Activated T-helper 1 cell treated with Interleukin-2 at 50 U/mL for 16 hours (primary cell): ENCODE results near the gene HLA-DOA.

ENCODE experiments used
- DNase-seq: peaks from one replicate; pipeline ENCODE4 v3.0.0-alpha.2; 2020; ENCODE audit warnings: low read depth

The HLA-DOA gene

DNA sequence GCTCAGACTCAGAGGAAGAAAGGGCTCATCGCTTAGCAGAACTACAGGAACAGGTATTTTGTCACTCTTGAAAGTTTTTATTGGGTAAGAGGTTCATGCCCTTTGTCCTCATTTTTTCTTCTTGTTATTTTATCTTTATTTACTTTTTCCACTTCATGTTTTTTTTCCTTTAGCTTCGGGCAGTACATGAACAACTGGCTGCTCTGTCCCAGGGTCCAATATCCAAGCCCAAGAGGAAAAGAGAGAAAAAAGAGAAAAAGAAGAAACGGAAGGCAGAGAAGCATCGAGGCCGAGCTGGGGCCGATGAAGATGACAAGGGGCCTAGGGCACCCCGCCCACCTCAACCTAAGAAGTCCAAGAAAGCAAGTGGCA, 31.5 kb downstream of the HLA-DOA start:
- DNase-seq: no peak

DNA sequence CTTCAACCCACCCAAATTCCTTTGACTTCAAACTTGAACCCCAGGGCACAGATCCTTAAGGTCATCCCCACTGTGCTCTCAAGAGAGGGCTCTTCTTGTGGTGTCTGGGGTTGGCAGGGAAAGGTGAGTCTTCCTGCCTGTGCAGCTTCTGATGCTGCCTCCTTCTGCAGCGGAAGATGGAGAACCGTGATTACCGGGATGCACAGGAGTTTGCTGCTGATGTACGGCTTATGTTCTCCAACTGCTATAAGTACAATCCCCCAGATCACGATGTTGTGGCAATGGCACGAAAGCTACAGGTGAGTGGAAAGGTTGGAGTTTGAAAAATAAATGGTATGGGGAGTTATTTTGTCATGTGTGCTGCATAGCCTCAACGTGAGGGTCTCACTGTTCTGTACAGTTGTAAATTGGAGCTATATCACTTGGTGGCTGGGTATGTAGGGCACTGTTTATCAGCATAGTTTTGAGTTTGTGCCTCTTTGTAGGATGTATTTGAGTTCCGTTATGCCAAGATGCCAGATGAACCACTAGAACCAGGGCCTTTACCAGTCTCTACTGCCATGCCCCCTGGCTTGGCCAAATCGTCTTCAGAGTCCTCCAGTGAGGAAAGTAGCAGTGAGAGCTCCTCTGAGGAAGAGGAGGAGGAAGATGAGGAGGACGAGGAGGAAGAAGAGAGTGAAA, 32.0 kb downstream of the HLA-DOA start:
- DNase-seq: no peak

DNA sequence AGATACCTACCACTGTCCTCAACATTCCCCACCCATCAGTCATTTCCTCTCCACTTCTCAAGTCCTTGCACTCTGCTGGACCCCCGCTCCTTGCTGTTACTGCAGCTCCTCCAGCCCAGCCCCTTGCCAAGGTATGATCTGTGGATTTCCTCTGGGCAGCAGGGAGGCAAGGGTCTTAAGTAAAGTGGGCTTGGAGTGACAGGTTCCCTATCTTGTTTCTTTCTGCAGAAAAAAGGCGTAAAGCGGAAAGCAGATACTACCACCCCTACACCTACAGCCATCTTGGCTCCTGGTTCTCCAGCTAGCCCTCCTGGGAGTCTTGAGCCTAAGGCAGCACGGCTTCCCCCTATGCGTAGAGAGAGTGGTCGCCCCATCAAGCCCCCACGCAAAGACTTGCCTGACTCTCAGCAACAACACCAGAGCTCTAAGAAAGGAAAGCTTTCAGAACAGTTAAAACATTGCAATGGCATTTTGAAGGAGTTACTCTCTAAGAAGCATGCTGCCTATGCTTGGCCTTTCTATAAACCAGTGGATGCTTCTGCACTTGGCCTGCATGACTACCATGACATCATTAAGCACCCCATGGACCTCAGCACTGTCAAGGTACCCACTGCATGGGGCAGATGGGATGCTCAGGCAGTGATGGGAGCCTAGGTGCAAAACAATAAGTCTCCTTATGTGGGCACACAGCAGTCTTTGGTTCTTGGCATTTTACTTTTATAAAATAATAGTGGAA, 32.9 kb downstream of the HLA-DOA start:
- no peak for DNase-seq

DNA sequence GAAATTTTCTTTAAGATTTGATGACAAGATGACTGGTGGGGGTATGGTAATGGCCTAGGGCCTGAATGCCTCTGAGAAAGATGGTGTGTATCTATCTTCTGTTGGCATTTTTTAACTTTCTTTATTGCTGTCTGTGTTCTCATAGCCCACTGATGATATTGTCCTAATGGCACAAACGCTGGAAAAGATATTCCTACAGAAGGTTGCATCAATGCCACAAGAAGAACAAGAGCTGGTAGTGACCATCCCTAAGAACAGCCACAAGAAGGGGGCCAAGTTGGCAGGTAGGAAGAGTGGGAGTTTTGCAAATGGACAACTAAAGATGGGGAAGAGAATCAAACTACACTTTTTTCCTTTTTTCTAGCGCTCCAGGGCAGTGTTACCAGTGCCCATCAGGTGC, 33.5 kb downstream of the HLA-DOA start:
- DNase-seq: no peak

DNA sequence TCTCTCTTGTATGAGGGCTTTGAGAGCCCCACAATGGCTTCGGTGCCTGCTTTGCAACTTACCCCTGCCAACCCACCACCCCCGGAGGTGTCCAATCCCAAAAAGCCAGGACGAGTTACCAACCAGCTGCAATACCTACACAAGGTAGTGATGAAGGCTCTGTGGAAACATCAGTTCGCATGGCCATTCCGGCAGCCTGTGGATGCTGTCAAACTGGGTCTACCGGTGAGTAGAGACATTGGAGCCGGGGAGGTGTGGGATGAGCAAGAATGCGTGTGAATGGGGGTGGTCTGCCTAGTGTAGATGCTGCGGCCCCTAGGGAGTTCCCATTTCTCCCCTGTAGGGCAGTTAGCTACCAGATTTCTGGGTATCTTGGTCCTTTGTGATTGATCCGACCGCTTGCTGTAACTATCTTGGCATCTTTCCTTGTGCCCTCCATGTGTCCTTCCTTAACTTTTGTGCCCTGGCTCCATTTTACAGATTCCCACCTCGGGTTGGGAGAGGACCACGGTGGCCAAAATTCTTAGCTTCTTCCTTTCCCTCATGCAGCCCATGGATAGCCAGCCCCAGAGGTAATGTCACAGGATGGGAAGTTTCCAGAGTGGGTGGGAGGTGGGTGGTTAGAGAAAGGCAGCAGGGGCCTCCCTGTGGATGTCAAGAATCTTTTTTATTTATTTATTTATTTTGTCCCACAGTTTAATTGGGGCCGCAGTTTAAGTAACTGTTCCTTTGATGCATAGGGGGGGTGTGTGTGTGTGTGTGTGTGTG, 34.7 kb downstream of the HLA-DOA start:
- no peak for DNase-seq

DNA sequence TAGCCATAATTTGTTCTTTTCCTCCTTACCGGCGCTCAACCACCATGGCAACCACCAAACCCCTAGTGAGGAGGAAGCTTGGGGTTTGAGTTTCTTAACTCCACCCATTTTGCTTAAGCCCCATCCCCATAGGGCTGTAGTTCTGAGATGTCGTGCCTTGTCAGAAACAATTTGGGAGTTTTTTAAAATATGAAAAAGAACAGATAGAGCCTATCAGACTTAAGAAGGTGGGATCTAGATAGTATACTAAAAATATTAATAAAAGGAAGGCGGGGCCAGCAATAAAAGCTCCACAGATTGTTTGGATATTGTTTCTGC, 35.4 kb downstream of the HLA-DOA start:
- no peak for DNase-seq

DNA sequence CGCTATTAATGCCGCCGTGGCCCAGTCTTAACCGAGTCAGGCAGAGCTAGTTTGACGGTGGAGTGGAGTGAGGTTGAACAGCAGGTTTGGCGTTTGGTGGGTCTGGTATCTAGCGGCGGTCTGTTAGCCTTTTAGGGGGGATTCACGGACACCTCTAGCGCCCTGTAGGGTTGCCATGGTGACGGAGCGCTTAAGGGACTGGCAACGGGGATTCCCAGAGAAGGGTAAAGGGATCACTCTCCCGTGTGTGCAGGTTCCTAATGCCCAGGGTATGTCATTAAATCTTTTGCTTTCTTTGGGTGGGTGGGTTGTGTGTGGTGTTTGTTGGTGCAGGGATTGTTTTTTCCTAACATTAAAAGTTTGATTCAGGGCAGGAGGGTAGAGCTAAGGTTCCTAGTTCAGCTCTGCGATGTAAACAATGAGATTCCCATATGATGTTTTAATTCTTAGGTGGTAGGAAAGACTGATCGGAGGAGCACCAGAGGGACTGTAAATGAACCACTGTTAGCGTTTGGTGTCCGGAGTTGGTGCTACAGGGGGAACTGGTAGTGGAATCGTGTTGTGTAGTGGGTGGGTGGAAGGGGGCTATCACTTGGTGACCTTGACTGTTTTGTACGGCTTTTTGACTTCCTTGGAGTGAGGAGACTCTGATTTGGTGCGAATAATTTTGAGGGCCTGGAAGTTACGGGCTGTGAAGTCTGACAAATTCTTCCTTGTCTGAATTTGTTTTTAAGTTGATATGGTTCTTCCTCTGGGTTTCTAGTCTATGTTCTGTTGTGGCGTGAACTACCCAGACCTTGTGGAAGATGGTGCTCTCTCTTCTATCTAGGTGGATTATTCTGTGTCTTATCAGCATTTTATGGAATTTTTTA, 36.0 kb downstream of the HLA-DOA start:
- peak; percentile 34 for DNase-seq

DNA sequence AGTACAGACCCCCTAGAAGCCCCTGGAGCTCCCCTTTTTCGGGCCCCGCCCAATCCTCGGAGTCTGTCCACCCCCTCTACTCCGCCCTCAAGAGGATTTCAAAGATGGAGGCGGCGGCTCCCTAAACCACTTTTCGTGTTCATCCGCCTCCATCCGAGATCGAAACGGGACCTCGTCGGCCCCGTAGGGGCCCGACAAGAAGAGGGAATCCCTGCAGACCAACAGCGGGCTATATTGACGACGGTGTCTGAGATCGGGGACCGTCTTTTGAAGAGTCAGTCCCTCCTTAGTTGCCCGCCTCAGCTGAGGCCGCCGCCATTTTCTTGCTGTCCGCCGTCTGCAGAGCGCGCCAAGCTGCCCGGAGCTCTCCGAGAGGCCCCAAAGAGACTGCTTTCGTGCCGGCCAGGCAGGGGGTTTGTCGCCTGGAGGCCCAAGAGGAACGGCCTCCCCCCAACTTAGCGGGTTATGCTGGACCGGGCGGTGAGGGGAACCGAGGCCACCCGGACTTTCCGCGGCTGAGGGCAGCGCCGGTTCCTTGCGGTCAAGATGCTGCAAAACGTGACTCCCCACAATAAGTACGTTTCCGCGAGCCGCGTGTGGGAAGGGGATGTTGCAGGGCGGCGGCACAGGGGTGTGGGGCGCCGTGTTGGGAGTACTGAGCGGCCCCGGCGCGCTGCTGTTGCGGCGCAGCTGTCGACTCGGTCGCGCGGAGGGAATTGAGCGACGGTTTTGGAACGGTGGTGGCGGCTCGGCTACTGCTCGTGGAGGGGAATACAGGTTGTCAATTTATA, 36.8 kb downstream of the HLA-DOA start:
- DNase-seq: peak; percentile 47

DNA sequence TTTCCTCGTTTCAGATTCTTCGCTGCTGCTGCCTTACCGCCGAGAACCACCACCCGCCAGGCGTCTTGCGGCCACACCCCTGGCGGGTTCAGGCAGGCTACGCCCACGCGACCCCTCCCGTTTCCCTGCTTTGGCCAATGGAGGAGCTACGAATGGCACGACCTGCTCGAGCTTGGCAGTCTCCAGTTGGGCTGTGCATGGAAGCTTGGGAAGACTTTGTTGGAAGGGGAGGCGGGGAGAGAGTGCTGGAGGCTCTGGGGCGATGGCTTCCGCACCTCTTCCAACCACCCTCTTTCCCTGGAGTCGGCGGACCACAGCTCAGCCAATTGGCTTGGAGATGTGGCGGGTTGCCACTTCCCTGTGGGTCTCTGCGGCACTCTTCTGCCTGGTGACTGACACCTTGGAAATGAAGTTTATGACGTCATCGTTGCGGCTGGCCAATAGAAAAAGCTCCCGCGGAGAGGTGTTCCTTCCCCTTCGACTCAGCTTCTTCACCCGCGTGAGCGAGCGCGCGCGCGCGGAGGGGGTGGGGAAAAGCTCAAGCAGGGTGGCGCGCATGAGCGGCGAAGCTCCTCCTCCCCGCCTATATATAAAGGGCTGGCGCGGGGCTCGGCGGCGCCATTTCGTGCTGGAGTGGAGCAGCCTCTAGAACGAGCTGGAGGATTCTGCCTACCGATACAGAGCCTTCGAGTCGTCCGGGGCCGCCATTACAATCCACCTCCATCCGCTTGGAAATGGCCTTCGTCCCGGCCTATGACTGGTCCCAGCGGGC, 37.6 kb downstream of the HLA-DOA start:
- DNase-seq: peak; percentile 100

DNA sequence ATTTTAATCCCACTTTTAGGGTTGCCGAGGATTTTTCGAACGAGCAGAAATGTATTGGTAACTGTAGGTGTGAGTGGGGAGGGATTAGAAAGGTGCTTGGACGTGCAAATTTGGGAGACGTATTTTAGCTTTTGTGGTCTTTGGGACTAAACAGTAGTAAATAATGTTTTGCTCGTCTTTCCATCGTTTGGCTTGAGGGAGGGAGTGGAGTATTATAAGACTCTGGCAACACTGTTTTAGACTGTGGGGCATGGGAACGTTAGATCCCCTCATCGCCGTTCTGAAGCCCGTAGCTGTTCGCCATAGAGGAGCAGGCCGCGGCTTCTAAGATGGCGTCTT, 38.2 kb downstream of the HLA-DOA start:
- DNase-seq: no peak

DNA sequence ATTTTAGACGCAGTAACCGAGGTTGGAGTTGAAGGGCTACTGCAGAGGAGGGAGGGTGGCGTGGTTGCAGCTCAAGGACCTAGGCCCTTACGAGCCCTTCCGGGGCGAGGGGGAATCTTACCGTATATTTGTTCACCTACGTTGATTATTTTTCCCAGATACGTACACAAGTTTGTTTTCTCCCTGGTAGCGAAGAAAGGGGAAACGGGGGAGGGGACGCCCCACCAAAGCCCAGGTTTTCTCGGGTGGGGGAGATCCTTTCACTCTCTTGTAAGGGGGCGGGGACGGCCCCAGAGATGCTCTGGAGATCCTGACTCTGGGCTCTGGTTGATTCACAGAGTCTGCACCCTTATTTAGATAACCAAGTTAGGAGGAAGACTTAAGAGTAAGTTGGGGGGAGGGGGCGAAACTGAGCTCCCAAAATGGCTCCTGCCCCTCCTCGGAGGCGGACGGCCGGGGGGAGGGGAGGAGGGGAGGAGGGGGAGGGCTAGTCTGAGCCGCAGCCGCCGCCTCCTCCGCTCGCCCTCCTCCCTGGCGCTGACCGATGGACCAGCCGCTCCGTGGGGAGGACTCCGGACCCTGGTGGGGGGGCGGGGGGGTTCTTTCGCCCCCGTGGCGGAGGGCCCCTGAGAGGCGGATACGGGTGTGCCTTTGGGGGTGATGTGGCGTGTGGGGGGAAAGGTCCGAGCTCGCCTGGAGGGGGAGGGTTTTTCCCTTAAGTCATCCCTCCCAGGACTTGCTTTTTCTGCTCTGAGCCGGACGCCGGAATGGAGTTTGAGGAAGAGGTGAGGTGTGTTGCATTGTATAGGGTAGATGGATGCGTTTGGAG, 38.8 kb downstream of the HLA-DOA start:
- peak; percentile 62 for DNase-seq

DNA sequence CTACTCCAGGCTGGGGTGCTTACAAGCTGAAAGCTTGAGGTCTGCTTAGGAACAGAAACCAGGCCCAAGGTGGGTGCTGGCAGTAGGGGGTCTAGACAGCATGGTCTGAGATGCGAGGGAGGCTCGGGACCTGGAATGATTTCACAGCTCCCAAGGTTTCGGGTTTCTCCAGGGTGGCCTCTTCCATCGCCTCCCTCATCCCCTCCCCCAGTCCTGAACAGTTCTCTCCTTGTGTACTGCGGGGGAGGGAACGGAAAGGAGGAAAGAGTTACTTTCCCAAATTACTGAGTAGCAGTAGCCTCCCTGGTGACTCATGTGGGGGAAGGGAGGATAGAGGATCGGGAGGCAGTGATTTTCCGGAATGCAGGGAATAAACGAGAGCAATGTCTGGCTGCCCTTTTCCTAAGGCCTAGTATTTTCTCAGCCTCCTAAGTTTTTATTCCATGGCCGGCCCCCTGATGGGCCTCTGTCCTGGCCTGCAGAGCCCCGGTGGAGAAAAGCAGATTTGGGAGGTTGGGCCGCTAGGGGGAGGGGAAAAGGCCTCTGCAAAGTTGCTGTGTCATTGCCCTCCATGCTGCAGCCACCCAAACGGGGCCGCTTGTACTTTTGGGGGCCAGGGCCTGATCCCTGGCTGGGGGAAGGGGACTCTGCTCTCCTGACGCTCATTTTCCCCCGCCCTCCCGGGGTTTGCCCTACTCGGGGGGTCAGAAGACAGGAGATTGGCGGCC, 39.5 kb downstream of the HLA-DOA start:
- peak; percentile 50 for DNase-seq

DNA sequence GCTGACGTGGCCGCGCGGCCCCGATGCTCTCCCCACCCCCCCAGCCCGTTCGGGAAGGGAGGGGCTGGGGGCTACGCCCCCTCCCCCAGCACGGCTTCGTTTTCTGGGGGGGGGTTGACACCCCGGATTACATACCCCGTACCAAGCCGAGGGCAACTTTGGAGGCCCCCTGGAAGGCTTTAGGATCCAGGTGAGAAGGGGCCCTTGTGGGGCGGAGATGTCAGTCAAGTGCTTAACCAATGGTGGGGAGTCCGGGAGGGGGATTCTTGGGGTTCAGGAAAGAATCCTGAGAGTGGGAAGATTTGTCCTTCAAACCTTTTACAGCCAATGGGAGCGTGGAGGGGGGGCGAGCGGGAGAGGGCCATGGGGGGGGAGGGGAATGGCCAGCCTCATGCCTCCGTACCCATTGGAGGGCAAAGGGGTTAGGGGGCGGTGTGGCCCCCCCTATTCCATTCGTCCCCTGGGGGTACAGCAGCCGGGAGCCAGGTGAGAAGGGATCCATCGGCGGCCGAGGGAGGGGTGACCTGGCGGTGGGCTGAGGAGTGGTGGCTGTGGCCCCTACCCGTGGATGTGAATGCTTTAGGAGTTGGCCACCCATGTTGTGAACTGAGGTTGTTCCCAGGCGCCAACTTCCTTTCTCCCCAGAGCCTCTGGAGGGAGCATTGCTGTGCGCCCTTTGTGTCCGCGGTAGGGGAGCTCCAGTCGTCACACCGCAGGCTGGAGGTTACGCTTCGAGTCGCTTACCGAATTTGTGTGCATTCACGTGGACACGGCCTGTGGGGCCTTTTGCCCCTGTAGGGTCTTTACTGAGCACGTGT, 40.3 kb downstream of the HLA-DOA start:
- DNase-seq: no peak

DNA sequence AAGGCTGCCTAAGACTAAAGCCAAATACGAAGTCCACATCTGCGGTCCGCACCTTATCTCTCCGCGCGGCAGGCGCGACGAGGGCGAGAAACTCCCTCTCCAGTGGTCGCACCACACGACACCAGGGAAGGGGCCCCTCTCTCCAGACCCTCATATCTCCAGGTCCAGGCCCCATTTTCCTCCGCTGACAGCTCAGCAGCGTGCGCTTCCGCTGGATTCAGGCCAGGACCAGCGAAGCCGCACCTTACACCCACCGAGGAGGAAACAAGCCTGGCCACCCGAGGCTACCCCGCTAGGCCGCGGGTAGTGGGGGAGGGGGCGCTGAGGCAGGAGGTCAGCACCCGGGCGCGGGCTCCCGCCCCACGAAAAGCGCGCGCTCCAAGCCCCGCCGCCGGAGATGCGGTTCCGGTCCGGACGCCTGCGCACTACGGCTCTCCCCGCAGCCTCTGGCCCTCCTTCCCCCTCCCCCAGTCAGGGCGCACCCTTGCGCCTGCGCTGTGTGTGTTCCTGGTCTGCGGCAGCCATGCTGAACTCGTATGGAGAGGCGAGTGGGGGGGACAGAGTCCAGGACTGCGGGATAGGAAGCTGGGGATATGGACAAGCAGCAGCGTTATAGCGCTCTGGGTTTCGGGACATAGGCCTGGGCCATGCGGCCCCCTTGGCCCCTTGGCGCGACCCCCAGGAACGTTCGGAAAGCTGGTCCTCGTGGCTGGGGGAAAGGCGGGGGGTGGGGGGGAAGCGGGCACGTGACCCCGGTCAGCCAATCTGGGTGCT, 41.1 kb downstream of the HLA-DOA start, which contains the start of gene BRD2:
BRD2 (plus strand) TSS at position 502 of the 774 bp plus-strand sequence. CDS start 4,305 bp downstream, outside the sequence.
- peak; percentile 95 for DNase-seq

DNA sequence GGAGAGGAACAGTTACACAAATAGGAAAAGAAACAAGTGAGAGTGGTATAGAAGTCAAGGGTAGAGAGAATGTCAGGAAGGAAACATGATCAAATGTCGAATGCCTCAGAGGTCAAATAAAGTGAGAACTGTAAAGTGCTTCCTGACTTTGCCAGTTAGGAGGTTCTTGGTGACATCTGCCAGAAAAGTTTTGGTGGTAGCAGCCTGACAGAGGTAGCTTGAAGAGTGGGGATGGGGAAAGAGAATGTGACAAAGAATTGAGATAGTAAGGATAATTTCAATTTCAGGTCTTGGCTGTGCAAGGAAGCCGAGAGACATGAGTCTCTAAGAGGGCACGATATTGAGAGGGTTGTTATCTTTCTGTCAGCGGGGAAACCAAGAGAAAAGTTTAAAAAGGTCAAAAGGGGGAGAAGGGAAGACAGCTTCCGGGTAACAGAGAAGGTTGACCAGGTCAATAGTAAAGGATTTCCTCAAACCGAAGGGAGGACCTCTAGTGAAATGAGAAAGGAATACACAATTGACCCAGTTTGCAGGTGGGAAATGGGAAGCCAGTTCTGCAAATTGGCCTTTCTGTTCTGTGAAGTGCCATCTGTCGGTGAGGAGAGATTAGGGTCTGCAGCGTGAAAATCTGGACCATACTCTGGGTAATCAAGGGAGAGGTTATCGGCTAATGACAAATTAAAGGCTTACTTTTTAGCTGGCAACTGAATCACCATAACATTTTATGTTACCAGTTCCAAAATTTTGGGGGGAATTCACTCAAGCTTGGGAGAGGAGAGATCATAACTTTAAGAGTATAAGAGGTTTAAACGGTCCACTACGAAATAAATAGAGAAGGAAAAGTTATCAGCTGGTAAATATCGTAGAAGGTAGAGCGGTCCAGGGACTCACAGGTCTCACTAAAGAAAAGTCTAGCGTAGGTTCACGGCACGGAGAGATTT, 42.0 kb downstream of the HLA-DOA start:
- no peak for DNase-seq

DNA sequence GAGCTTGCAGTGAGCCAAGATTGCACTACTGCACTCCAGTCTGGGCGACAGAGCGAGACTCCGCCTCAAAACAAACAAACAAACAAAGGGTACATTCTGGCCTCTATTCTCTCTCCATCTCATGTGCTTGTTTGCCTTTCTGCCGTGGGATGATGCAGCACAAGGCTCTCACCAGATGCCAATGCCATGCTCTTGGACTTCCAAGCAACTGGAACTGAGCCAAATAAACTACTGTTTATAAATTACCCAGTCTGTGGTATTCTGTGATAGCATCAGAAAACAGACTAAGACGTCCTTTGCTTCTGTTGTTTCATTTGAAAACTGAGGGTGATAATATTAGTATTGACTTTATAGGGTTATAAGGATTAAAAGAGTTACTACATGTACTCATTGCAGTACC, 44.6 kb downstream of the HLA-DOA start:
- DNase-seq: no peak
